Measurements from ENCODE around the gene TENM4. TPM values are rescaled to one million over a fixed set of nuclear protein-coding genes. Genes with fewer than 3 reads are reported as not detected.
"Not testable (repeated sequence)": the region's sequence is repeated elsewhere in the genome, so short reads cannot be mapped to it uniquely, and the experiment has no call there.

The TENM4 gene
- total RNA-seq, 1 donor from 2014 or later: 0.08 TPM

GRCh38 chr11:79226126-79226525, 214.7 kb downstream of the TENM4 start:
- DNase-seq (ENCODE audit: low spot score): no peak
- no peak for ATAC-seq

GRCh38 chr11:79222163-79222562, 218.7 kb downstream of the TENM4 start:
- not testable (repeated sequence) for DNase-seq (ENCODE audit: low spot score); ATAC-seq

DNA sequence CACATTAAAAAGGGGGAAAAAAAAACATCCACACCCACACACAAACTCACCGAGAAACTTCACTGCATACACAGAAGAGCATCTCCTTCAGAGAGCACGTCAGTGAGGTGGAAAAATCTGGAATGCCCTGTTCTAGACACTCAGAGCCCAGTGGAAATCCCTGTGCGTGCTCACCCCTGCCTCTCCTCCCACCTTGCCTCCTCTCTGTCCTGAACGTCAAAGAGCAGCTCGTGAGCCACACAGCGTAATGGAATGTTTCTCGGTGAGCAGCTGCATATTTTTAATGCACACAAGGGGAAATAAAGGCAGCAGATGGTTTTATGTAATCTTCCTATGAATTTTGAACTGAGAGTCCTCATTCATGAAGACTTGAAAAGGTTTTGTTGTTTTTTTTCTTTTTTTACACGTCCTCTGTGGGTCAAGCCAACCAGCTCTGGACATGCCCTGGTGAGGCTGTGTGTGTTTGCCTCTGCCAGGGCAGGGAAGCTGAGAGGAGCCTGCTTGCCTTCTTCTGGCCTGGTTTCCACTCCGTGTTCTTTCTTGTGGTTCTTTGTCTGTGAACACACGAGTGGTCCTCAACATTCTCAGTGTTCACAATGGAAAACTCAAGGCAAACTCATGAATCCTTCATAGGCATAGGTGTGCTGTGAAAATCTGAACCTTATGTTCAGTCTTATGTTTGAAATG, 219.2 kb downstream of the TENM4 start:
- DNase-seq (ENCODE audit: low spot score) (no peak), ATAC-seq (no peak)

- ATAC-seq: no peak
- no peak for DNase-seq (ENCODE audit: low spot score)
These were observed 220.7 kb downstream of the TENM4 start for GRCh38 chr11:79220171-79220570.

DNA sequence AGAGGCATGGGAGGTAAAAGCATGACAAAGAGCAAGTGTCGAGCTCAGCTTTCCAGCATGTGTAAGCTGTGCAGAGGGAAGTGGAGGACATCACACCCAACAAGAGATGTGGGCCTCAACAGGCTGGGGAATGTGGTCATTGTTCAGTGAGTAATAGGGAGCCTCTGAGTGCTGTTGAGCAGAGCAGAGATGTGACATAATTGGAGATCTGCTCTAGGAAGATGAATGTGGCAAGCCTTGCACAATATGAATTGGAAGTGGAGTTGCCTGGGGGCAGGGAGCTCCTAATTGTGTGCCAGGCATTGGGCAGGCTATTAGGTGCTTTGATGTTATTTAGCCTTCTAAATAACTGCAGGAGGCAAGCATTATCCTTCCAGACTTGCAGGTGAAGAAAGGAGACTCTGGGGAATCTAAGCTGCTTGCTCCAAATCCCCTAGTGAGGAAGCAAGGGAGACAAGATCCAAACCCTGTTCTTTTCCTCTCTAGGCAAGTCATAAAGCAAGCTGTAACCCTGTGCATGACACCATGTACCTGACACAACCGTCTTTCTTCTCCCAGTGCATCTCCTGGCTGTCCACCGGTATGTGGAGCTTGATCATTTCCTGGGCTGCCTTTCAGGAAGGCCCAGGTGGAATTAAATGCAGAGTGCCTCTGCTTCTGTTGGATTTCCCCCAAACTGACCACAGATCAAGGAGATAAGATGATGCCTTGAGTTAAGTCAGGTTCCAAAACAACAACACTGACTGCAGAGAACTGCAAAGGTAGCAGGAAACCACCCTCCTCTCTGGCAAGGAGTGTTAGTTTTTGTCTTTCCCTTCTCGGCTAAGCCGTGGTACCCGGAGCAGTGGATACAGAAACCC, 221.4 kb downstream of the TENM4 start:
- ATAC-seq (no peak), DNase-seq (ENCODE audit: low spot score) (no peak)

DNA sequence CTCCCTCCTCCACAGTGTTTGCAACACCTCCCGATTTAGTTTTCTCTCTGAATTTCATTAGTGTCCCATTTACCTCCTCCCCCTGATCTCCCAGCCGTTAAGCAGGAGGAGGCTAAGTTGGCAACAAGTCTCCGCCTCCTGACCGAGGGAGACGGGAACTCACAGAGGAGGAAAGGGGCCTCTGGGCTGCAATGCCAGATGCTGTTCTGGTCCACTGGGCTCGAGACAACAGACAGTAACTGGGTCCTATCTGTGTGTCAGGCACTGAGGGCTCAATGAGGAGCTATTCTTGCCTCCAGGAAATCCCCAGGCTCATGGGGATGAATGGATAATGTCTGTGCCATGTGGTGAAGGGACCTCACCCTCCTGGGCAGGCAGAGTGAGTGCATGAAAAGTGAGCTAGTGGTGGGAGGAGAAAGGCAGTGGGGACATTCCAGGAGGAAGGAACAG, 228.1 kb downstream of the TENM4 start:
- ATAC-seq (no peak), DNase-seq (ENCODE audit: low spot score) (no peak)

DNA sequence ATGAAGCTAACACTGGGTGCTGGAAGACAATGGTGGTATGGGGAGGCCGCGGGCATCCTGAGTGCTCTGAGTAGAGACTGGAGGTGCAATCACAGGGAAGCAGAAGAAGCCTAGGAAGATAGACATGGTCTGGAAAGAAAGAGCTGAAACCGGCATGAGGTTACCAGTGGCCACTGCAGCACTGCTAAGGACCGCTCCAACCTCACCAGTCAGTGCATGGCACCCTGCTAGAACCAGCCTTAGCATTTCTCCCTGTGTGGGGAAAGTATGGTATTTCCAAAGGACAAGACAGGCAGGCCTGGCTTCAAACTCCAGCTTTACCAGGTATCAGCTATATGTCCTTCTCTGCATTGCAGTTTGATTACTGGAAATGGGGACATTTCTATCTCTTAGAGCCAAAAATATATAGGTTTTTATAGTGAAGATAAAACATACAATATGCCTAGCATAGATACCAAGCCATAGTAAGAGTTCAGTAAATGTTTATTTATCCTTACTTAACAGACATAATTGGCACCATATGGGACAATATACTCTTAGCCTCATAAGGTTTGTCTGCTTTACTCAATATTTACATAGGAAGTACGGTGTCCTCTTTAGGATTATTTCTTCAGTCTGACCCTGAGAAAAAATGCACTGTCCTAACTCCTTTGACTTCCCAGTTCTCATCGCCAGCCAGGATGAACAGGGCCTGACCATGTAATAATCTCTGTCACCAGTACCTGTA, 231.1 kb downstream of the TENM4 start:
- ATAC-seq (peak; percentile 36), DNase-seq (ENCODE audit: low spot score) (no peak)

DNA sequence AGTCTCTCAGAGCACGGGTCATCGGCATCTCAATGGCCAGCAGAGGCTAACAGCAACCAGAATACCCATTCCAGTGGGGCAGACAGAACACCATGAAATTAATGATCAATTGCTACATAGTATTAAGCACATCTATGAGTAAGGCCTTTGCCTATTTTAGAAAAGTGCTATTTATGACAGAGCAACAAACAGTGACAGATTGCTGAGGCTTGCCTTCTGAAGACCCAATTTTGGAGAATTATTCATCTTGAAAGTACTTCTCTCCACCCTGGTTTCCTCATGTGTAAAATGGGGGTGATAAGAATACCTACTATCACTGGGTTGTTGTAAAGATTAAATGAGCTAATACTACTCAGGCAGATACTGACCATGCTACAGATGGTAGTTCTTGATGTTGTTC, 232.7 kb downstream of the TENM4 start:
- DNase-seq (ENCODE audit: low spot score): no peak

DNA sequence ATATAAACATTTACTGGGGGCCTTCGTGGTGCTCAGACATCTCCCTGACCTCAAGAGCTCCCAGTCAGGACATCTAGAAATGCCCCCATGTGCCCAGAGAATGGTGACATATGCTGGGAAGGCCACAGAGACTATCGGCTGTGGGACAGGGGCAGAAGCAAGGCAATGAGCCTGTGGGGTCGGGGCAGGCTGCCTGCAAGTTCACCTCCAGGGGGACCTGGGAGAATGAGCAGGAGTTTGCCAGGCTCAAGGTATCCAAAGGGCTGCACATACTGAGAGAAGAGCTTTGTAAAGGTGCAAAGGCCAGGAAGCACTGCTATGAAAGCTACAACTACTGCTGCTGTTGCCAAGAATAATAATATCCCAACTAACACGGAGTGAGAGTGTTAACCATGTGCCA, 233.9 kb downstream of the TENM4 start:
- DNase-seq (ENCODE audit: low spot score) (no peak), ATAC-seq (no peak)

More for the DNA sequence above, 232.7 kb downstream of the TENM4 start:
- no peak for ATAC-seq

- no peak for DNase-seq (ENCODE audit: low spot score)
- ATAC-seq: no peak
These were observed 235.0 kb downstream of the TENM4 start for GRCh38 chr11:79205786-79206185.

DNA sequence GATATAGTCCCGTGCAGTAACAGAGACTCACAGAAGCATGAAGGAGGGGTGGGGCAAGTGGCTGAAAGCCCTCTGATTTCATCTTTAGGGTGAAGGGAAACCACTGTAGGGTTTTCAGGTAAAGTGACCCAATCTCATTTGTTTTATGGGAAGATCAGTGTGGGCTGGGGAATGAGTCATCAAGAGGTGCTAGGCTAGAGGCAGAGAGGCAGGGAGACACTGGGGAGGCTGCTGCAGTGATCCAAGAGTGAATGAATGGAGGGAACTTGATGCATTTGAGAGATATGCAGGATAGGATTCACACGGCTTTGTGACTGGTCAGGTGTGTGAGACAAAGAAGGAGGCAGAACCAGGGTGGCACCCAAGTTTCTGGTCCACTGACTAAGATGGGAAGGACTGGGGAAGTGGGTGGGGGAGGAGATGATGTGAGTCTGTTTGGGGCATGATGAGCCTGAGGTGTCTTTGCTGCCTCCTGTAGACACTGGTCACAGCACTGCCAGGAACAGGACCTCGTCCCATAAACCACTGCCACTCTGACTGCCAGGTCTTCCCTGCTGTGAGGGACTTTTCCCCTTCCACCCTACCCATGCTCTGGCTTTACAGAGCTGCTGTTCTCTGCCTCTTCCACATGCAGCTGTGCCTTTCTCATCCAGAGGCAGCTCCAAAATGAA, 239.0 kb downstream of the TENM4 start:
- no peak for ATAC-seq
- DNase-seq (ENCODE audit: low spot score): no peak

GRCh38 chr11:79200398-79201070, 240.3 kb downstream of the TENM4 start:
- DNase-seq (ENCODE audit: low spot score) (no peak), ATAC-seq (no peak)

- DNase-seq (ENCODE audit: low spot score) (no peak), ATAC-seq (no peak)
These were observed 241.0 kb downstream of the TENM4 start for GRCh38 chr11:79199729-79200354.

GRCh38 chr11:79198898-79199250, 242.0 kb downstream of the TENM4 start:
- DNase-seq (ENCODE audit: low spot score): no peak
- ATAC-seq: no peak

DNA sequence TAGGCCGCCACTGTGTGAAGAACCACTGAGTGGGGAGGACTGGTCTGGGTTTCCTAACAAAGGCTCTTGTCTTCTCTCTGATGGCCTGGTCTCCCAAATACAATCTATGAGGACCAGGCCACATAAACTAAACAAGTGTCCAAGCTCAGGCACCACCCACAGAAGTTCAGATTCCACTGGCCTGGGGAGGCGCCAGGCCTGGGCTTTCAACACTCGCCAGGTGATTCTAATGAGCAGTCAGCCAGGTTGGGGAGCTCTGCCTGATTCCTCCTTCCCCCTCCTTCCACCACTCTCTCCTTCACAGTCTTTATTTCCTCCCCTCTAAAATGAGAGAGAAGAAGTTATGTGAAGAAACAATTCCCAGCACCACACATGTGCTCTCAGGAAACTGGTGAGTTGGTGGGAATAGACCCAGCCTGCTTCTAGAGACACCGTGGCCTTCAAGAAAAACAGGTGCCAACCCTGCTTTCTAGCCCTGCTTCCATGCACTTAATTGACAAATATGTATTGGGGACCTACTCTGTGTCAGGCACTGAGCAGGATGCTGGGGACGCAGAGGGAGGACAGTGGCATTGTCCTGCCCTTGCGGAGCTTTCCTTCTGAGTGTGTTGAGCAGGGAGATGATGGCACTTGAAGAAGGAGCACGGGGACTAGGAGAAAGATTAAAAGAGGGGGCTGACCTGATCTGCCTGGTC, 242.5 kb downstream of the TENM4 start:
- DNase-seq (ENCODE audit: low spot score) (peak; percentile 55), ATAC-seq (peak; percentile 87)

DNA sequence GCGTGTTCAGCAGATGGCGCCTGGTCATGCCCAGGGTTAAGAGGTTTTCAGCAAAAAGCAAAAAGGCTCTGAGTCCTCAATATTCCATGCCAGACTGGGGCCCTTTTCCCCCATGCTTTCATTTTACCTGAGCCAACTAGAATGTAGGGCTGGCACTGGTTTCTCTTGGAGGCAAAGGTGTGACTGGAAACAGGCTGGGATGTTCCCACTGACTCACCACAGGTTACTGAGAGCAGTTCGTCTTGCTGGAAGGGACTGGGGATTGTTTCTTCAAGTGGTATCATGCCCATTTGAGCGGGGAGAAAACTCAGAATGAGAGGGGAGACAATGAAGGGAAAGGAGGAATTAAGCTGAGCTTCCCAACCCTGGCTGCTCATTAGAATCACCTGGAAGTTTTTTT, 243.9 kb downstream of the TENM4 start:
- no peak for ATAC-seq
- DNase-seq (ENCODE audit: low spot score): no peak

GRCh38 chr11:79195209-79195608, 245.6 kb downstream of the TENM4 start:
- DNase-seq (ENCODE audit: low spot score): peak; percentile 52
- ATAC-seq: peak; percentile 55

DNA sequence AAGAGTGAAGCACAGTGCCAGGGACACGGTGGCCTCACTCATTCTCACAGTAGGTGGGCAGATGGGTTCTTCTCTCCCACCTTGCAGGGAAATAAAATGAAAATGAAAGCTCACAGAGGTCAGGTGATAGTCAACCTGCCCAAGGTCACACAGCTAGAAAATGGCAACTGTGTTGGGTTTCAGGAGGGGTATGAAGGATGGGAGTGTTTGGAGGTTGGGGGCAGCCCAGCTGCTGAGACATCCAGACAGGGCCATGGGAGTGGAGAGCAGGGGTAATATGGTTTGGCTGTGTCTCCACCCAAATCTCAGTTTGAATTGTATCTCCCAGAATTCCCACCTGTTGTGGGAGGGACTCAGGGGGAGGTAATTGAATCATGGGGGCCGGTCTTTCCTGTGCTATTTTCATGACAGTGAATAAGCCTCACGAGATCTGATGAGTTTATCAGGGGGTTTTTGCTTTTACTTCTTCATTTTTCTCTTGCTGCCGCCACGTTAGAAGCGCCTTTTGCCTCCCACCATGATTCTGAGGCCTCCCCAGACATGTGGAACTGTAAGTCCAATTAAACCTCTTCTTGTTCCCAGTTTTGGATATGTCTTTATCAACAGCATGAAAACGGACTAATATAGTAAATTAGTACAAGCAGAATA, 247.0 kb downstream of the TENM4 start:
- DNase-seq (ENCODE audit: low spot score) (no peak), ATAC-seq (no peak)

GRCh38 chr11:79192836-79193235, 248.0 kb downstream of the TENM4 start:
- no peak for ATAC-seq
- DNase-seq (ENCODE audit: low spot score): no peak

All from left lobe of liver (tissue), 2 donors.